HG03457 (cell line): ENCODE measurements around the gene KCNAB1.

Experiments
- ATAC-seq: cut with Tn5 transposase; IDR thresholded peaks from one replicate; pipeline ENCODE4 v1.9.1; 2021; ENCODE audit warnings: moderate number of reproducible peaks; ENCODE audit not compliant: unreplicated experiment

KCNAB1 gene

GRCh38 chr3:156443079-156443478 is 322.7 kb downstream of the KCNAB1 start:
- no peak for ATAC-seq

- ATAC-seq = no peak
Observed at GRCh38 chr3:156445117-156446090, 325.0 kb downstream of the KCNAB1 start.

GRCh38 chr3:156448300-156448699 is 327.9 kb downstream of the KCNAB1 start:
- peak; percentile 56 for ATAC-seq

GRCh38 chr3:156449710-156450574 is 329.6 kb downstream of the KCNAB1 start:
- peak; percentile 59 for ATAC-seq

- no peak for ATAC-seq
Observed at GRCh38 chr3:156455839-156456238, 335.5 kb downstream of the KCNAB1 start.

- no peak for ATAC-seq
Observed at GRCh38 chr3:156456771-156457224, 336.4 kb downstream of the KCNAB1 start.

GRCh38 chr3:156459434-156459833 is 339.1 kb downstream of the KCNAB1 start:
- no peak for ATAC-seq

- peak; percentile 65 for ATAC-seq
Observed at GRCh38 chr3:156460206-156460611, 339.8 kb downstream of the KCNAB1 start.

GRCh38 chr3:156461889-156462288 is 341.5 kb downstream of the KCNAB1 start:
- ATAC-seq = no peak

- no peak for ATAC-seq
Observed at GRCh38 chr3:156463123-156463522, 342.7 kb downstream of the KCNAB1 start.

GRCh38 chr3:156465194-156465593 is 344.8 kb downstream of the KCNAB1 start:
- no peak for ATAC-seq

- no peak for ATAC-seq
Observed at GRCh38 chr3:156469456-156469855, 349.1 kb downstream of the KCNAB1 start.

- no peak for ATAC-seq
Observed at GRCh38 chr3:156471431-156471830, 351.1 kb downstream of the KCNAB1 start.

GRCh38 chr3:156472150-156472549 is 351.8 kb downstream of the KCNAB1 start:
- ATAC-seq = no peak

- no peak for ATAC-seq
Observed at GRCh38 chr3:156472684-156473083, 352.3 kb downstream of the KCNAB1 start.

GRCh38 chr3:156473341-156473740 is 353.0 kb downstream of the KCNAB1 start:
- ATAC-seq = no peak

GRCh38 chr3:156474560-156475389 is 354.4 kb downstream of the KCNAB1 start:
- ATAC-seq = no peak

- ATAC-seq = no peak
Observed at GRCh38 chr3:156477323-156477722, 356.9 kb downstream of the KCNAB1 start.

GRCh38 chr3:156478891-156479290 is 358.5 kb downstream of the KCNAB1 start:
- no peak for ATAC-seq

GRCh38 chr3:156479604-156480003 is 359.2 kb downstream of the KCNAB1 start:
- ATAC-seq = no peak

- ATAC-seq = no peak
Observed at GRCh38 chr3:156480949-156481348, 360.6 kb downstream of the KCNAB1 start.
